Erythroblast (primary cell): ENCODE results near the gene ZC3HAV1L.

ENCODE experiments used
- DNase-seq, 2 experiments: peaks; one replicate each; lab custom pipeline; 2025; lab: John Stamatoyannopoulos, UW
- GATA1 ChIP-seq: IDR thresholded peaks from 2 replicates; pipeline ENCODE4 v1.6.1; 2011; ENCODE audit warnings: low read depth, mild to moderate bottlenecking, control low read depth, low read length, moderate library complexity
- POLR2A ChIP-seq: IDR thresholded peaks from 2 replicates; pipeline ENCODE4 v1.6.1; 2011; ENCODE audit warnings: mild to moderate bottlenecking, low read length

ZC3HAV1L gene

DNA sequence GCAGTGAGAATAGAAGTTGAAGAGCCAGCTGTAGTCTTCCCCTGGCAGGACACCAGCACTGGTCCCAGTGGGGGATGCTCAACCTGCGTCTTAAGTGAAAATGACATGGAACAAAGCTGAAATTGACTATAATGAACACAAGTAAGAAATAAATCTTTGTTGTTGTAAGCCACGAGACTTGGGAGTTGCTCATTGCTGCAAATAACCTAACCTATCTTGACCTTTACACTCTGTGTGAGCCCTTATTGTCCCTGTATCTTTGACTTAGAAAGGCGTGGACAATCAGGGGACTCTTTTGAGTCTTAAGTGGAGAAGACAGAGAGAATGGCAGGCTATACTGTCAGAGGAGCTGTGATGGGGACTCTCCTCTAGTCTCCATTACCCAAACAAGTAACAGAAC lies 16.9 kb downstream of the ZC3HAV1L start:
- no peak for DNase-seq
- no peak for TF ChIP-seq GATA1
- no peak for TF ChIP-seq POLR2A

DNA sequence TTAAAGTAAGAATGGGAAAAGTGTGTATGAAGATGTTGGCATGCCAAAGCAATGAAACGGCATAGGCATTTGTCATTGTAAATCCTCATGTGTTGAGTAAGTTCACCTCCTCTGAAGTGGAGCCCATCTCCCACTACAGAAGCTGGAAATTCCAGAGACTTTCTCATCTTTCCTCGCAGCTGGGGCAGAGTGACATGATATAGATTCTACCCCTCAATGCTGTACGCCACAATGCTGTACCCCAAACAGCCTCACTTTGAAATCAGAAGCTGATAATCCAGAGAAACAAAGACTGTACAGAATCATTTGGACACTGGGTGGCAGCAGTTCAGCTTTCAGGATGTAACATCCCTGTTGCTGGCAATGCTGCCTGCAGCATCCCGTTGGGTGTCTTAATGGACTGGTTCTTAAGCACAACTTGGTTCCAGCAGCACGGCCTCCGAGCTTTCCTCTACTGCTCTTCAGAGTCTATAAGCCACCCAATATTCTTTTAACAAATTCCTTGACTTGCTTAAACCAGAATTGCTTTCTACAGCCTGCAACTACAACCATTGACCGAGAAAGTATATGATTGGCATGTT lies 18.8 kb downstream of the ZC3HAV1L start:
- no peak for TF ChIP-seq GATA1
- TF ChIP-seq POLR2A = no peak

DNA sequence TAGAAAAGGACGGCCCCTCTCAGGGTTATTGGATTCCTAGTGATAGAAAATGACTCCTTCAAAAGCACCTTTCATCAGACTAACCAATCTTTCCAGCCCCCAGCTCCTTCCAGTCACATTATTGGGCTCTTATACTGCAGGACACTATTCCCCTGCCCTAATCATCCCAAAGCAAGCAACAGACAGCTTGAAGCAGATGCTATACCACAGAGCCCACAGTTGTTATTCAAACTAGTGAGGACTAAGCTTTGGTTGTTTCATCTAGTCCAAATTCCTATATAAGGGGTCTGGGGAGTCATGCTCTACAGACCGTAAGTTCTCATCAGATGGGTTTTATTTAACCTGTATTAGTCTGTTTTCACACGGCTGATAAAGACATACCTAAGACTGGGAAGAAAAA lies 24.5 kb downstream of the ZC3HAV1L start:
- TF ChIP-seq POLR2A (no peak), GATA1 (no peak)

More for the DNA sequence above, 18.8 kb downstream of the ZC3HAV1L start:
- DNase-seq = peak; percentile 75 to 83

DNA sequence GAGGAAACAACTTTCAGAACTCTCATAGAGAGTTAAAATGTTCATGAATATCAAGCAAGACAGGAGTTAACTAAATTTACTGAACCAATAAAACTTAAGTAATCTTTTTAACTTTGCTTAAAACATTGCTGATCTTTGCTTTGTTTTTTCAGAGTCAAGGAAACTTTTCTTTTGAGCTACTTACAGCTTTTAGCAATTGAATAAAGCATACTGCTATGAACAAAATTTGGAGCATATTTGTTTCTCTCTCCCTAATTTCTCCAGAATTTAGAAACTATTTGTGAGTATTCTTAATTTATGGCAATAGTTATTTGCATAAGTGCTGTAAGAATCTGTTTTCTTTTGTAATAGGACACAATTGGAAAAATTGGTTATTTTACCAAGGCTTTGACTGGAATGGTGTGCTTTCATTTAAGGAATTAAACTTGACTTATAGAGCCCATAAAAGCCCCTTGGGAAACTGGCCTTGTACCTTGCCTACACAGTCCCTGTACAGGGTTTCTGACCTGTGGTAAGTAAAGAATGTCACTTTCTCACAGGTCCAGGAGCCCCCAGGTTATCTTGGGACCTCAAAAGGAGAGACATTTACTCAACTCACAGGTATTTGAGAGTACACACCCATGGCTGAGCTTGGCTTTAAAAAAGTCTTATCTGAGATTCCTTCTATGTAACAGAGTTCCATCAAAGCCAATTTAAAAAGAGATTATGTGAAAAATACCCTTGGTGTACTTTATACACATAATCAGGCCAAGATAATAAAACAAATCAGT lies 31.3 kb downstream of the ZC3HAV1L start:
- no peak for DNase-seq
- no peak for TF ChIP-seq GATA1
- no peak for TF ChIP-seq POLR2A

More for the DNA sequence above, 24.5 kb downstream of the ZC3HAV1L start:
- DNase-seq = no peak

DNA sequence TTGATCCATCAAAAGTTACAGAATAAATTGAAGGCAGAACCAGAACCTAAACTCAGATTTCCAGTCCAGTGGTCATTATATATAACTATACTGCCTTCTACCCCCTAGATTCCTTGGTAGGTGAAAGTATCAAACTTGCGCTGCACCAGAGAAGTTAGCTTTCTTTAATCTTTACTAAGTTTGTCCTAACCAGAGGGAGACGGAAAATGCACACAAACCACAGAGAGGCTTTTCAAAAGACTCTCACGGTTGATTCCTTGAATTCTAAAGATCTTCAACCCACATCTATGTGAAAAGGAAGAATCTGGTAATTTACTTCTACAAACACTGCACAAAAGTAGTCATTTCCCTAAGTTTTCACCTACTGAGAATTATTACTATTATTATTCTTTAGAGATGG lies 36.4 kb downstream of the ZC3HAV1L start:
- DNase-seq = no peak

DNA sequence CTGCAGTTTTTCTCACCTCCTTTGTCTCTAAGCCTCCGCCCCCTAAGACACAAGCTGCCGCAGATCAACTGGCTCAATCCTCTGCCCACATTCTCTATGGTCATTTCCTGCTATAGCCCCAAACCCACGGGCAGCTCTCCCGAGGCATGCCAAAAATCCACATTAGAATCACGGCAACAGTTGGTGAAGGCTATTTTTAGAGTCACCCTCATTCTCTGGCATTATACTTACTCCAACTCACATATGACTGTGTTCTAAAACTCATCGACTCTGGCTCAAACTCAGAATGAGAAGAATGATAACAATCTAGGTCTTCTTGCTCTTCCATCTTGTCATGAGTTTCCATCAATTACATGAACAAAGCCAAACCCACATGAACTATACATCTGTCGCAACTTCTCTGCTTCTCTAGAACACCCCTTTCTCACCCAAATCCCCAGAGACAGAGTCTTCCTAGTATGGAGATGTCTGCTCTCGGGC lies 43.8 kb downstream of the ZC3HAV1L start:
- no peak for DNase-seq
- no peak for TF ChIP-seq POLR2A
- no peak for TF ChIP-seq GATA1

More for the DNA sequence above, 36.4 kb downstream of the ZC3HAV1L start:
- TF ChIP-seq GATA1 (no peak), POLR2A (no peak)

DNA sequence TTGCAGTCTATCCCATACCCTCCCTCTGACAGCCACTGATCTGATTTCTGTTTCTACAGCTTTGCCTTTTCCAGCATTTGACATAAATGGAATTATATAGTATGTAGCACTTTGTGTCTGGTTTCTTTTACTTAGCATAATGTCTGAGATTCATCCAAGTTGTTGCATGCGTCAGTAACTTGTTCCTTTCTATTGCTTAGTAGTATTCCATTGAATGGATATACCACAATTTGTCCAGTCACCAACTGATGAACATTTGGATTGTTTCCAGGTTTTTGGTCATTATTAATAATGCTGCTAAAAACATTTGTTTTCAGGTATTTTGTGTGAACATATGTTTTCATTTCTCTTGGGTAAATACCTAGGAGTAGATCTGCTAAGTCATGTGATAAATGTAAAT lies 48.2 kb downstream of the ZC3HAV1L start:
- no peak for DNase-seq
- TF ChIP-seq GATA1 = no peak
- no peak for TF ChIP-seq POLR2A

DNA sequence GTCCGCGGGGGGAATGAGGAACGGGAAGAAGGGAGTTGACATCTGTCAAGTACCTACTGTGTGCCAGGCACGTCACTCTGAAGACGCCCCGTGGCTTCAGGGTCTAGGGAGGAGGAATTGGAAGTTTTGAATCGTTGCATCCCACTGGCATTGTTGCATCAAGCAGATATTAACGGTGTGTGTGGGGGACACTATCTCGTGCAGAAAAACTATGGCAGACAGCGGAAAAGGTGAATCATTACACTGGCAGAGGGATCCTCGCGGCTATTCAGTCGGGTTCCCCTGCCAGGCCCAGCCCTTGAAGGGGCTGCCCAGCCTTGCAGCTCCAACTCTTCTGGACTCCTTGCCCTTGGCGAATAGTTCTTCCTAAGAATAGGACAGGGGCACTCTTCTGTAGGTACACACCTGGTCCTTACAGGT lies 53.6 kb downstream of the ZC3HAV1L start:
- TF ChIP-seq POLR2A = no peak
- no peak for TF ChIP-seq GATA1
- DNase-seq = no peak

DNA sequence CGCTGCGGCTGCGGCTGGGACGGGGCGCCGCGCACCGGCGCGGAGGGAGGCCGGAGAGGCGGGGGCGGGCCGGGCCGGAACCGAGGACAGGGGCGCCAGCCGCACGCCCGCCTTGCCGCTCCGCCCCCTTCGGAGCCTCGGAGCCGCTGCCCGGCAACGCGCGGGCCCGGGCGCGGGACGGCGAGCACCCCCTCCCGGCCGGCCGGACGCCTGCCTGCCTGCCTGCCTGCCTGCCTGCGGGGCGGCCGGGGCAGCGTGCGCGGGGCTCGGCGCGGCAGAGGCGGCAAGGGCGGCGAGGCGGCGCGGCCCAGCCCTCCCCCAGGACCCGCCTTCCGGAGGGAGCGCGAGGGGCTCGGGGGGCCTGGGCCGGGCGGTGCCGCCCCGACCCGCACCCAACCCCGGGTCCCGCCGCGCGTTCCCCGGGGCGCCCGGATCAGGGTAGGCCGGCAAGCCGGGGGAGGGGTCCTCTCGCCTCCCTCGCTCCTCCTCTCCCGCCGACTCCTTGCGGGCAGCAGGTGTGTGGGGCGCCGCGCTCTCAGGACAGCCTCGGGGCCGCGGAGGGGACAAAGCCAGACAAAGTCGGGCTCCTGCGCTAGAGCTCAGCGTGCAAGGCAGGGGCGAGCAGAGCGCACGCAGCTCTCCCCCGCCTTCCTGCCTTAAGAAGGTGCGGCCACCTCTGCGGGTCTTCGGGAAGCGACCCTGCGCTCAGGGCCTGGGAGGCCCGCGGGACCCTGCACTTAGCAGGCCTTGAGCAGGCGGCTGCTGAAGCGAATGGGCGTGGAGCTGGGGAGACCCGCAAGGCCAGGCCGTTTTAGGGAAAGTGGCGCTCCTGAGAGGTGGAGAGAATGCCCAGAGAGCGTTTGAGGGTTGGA lies 54.3 kb downstream of the ZC3HAV1L start, which contains the start of gene KIAA1549:
Gene KIAA1549, minus strand, starts transcription at position 58 of the 872 bp plus-strand sequence. CDS start 120 bp downstream, outside the sequence.
- peak; percentile 77 to 83 for DNase-seq
- TF ChIP-seq POLR2A (no peak), GATA1 (no peak)

DNA sequence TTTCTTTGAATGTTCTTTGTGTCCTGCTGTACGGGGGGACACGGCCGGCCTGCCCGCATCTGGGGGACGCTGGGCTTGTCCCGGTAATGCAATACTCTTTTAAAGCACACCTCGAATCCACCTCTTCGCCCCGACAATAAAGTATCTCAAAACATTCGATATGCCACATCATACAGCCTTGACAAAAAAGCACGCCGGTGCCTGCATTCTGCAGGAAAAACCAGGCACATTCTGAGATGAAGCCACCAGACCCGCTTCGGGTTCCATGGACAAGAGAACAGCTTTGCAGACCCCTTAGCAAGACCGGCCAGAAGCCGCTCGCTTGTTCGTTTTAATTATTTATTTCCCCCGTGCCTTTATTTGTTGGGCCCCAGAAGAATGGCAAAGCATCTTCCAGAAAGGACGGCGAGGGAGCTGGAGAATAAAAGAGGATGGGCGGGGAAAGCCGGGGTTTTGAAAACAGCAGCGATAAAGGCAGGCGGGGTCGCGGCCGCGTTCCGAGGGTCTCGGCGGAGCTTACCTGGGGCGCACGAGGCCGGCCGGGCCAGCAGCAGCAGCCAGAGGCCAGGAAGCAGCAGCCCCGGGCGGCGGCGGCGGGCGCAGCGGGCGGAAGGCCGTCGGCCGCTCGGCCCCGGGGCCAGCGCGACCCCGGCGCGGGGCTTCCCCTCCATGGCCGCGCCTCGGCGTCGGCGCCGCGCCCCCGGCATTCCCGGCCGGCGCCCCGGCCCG lies 55.1 kb downstream of the ZC3HAV1L start:
- DNase-seq = no peak

DNA sequence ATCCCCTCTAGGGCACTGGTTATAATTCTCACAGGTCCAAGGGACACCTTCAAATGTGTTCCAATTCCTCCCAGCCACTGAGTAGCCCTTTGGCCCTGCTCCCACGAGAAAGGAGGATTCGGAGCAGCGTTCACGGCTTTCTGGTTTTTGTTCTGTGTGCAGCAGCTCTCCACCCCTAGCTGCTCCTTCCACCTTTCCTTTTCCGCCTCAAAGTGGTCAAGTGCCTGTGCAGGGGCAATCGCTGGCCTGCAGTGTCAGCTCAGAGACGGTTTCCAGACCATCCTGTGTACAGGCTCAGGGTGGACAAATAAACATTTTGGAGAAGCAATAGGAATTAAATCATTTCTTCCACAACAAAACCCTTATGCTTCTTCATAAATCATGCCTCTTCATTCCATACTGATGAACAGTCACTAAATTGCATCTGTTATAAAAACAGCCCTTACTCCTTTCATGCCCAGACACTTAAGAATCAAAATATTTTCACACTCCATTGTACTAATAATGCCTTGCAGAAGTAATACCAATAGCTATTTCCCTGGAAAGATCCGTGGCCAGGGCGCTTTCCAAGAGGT lies 55.8 kb downstream of the ZC3HAV1L start:
- no peak for TF ChIP-seq GATA1
- TF ChIP-seq POLR2A = no peak
- no peak for DNase-seq

More for the DNA sequence above, 55.1 kb downstream of the ZC3HAV1L start:
- TF ChIP-seq POLR2A (no peak), GATA1 (no peak)

DNA sequence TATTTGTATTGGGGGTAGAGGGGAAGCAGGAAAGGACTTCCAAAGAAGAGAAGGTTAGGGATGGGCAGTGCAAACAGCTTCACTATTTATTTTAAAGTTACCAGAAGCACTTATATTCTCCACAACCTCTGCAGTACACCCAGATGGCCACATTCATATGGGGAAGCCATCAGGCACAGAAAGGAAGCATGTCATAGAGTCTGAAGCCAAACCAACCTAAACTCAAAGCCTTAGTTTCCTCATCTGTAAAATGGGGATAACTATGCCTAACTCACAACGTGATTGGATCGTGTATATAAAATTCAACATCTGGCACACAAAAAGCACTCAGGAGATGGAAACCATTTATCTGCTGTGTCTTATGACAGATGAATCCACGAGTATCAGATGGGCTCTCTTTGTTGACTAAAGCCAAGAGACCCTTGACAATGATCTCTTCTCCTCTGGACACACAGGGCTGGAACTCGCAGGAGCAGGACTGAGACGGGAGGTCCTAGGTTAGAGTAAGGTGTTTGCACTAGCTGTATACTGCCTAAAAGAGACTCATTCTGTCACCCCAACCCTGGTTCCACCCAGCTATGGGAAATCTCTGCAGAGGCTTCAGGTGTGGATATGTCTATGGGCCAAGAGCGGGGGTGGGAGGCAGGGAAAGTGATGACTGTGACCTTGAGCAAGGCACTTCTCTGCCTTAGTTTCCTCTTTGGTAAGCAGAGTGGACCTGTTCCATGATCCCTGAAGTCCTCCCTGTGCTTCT lies 56.4 kb downstream of the ZC3HAV1L start:
- peak; percentile 7 to 17 for DNase-seq
- no peak for TF ChIP-seq GATA1
- TF ChIP-seq POLR2A = no peak
